Superior temporal gyrus (tissue), 1 donor: ENCODE measurements around the gene KIF2C.
"Not testable (repeated sequence)": the region's sequence is repeated elsewhere in the genome, so short reads cannot be mapped to it uniquely, and the experiment has no call there.

Experiments
- DNase-seq: peaks from one replicate; pipeline ENCODE4 v3.0.0-alpha.2; 2016; ENCODE audit errors: extremely low spot score

KIF2C gene

GRCh38 chr1:44775930-44776729, 36.5 kb downstream of the KIF2C start:
- no peak for DNase-seq

GRCh38 chr1:44776730-44777068, 37.1 kb downstream of the KIF2C start:
- no peak for DNase-seq

- DNase-seq, result no peak
Measured at GRCh38 chr1:44777547-44777946, 37.9 kb downstream of the KIF2C start.

GRCh38 chr1:44777969-44778635, 38.5 kb downstream of the KIF2C start:
- DNase-seq, result no peak

- no peak for DNase-seq
Measured at GRCh38 chr1:44778705-44779576, 39.3 kb downstream of the KIF2C start.

GRCh38 chr1:44780583-44781121, 41.0 kb downstream of the KIF2C start:
- no peak for DNase-seq

GRCh38 chr1:44783697-44784093, 44.1 kb downstream of the KIF2C start:
- no peak for DNase-seq

- DNase-seq, result no peak
Measured at GRCh38 chr1:44784094-44785028, 44.7 kb downstream of the KIF2C start.

- no peak for DNase-seq
Measured at GRCh38 chr1:44785029-44785380, 45.4 kb downstream of the KIF2C start.

- no peak for DNase-seq
Measured at GRCh38 chr1:44785501-44786137, 46.0 kb downstream of the KIF2C start.

GRCh38 chr1:44786138-44786840, 46.7 kb downstream of the KIF2C start:
- no peak for DNase-seq

- DNase-seq, result no peak
Measured at GRCh38 chr1:44786841-44787426, 47.3 kb downstream of the KIF2C start.

GRCh38 chr1:44787506-44787905, 47.9 kb downstream of the KIF2C start:
- DNase-seq, result no peak

GRCh38 chr1:44788120-44788860, 48.7 kb downstream of the KIF2C start, which contains the start of gene BEST4:
Gene BEST4, minus strand, starts transcription at chr1:44788170. Its CDS starts 465 bp downstream, at chr1:44787705.
- DNase-seq, result no peak

GRCh38 chr1:44790968-44791801, 51.5 kb downstream of the KIF2C start:
- DNase-seq, result no peak

- no peak for DNase-seq
Measured at GRCh38 chr1:44792736-44793502, 53.3 kb downstream of the KIF2C start.

GRCh38 chr1:44797886-44798285, 58.2 kb downstream of the KIF2C start:
- not testable (repeated sequence) for DNase-seq
